GM21526 (cell line): ENCODE data around the gene PLCB1.

Experiments
- ATAC-seq: cut with Tn5 transposase; IDR thresholded peaks from one replicate; pipeline ENCODE4 v1.9.1; 2021; ENCODE audit warnings: moderate library complexity; ENCODE audit not compliant: unreplicated experiment, low FRiP score

PLCB1 gene

DNA sequence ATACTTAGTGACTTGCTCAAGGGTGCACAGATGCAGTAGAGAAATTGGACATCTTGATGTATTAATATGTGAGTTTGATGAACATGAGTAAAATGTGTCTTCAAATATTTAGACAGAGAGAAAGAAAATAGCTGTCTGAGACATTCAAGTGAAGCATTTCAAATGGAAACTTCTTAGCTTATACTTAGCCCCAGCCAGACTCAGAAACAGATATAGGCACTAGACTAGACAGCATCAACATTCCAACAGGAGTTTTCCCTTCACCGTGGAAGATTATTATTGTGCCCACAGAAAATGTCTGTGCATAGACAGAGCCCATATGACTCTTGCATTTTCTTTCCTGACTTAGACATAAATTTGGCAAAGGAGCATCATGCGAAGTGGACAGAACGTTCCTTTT, 443.0 kb downstream of the PLCB1 start:
- ATAC-seq: no peak

DNA sequence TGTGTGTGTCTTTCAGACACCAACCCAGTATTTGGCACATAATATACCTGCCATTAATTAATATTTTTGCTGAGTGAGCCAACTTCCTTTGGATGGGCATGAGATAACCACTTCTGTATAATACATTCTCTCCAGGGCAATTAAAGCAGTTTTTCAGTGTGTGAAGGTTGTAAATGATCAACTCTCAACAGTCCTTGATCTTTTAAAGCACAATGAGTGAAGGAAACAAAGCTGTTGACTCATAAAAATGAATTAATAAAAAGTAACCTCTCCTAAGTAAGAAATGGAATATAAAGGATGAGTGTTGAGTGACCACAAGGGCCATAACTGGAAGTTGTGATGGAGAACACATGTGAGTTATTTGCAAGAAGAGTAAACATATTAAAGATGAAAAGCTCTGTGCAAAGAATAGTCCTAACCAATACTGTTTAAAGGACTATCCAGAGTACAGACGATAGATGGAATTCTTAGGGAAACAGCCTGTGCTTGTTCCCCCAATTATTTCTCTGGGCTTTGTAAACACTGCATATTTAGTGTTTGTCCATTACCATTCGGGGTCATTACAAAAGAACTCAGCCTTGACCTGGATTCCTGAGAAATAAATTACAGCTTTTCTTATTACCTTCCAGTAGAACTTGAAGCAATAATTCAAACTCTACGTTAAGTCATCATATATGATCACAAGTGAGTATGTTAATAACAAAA, 446.2 kb downstream of the PLCB1 start:
- no peak for ATAC-seq

DNA sequence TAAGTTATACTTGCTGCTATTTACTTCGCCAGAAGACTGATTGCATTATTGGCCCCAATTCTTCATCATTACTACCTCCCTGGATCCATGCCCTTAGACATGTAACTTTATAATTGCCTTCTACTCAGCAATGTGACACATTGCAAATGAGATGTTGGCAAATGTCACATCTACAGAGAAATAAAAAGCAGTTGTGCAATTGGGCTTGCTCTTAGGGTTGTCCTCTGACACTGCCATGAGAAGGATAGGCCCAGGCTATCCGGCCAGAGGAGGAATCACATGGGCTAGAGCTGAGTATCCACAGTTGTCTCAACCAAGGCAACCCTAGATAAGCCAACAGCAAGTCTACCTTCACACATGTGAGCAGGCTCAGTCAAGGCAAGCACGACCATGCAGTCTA, 447.0 kb downstream of the PLCB1 start:
- ATAC-seq: no peak

DNA sequence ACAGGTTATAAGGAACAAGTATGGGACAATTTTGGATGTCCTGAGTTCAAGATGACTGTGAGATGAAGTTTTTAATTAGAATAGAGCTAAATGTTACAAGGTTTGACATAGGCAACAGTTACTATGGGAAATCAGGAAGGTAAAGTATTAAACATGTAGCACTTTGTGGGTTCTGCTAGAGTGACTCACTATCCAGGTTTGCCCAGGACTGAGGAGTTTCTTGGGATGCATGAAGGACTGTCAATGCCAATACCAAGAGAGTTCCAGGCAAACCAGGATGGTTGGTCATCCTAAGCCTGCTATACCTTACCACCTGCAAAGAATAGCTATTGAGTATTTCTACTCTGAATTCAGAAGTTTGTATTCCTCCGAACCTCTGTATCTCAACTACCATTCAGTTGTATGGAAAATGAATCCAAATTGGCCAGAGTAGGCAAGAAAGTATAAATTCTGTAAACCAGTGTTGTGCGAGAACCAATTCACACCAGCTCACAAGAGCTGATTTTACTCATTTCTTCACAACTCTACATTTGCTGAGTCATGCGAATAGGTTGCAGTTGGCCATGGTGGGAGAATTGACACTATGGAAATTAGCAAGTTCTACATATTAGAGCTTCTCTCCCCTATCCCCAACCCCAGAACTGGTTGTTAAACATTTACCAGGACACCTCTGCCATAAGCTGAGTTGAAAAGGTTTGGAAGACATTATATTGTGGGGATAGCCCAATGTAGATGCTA, 449.5 kb downstream of the PLCB1 start:
- ATAC-seq: no peak

DNA sequence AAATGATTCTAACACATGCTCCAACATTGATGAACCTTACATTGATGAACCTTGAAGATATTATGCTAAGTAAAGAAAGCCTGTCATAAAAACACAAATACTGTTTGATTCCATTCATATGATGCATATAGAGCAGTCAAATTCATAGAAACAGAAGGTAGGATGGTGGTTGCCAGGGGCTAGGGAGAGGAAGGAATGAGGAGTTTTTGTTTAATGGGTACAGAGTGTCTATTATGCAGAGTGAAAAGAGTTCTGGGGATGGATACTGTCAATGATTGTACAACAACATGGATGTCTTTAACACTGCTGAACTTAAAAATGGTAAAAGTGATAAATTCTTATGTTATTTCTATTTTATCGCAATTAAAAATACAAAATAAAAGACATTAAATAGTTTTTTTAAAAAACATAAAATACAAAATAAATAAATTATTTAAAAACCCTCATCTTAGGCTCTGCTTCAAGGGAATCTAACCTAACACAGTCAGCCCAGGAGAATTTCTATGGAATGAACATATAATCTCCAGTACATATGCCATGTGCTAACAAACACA, 451.0 kb downstream of the PLCB1 start:
- no peak for ATAC-seq

DNA sequence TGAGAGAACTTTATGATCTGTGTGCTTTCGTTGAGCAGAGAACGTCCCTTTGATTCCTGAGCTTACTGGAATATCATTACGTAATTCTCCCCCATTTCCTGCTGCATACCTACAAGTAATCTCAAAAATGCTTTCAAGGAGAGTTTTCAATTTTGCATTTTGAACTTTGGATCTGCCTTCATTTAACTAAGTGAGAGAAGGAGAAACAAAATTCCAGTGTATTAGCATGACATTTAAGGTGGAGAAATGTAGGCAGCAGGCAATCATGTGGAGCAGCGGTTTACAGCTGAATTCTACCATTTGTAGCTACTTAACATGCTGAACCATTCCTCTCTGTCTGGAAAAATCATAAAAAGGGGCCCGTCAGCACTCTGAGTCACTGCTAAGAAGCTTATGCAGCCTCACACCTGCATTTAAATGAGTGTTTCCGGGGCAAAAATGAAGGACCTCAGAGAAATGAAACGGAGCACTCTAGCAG, 451.5 kb downstream of the PLCB1 start:
- no peak for ATAC-seq

DNA sequence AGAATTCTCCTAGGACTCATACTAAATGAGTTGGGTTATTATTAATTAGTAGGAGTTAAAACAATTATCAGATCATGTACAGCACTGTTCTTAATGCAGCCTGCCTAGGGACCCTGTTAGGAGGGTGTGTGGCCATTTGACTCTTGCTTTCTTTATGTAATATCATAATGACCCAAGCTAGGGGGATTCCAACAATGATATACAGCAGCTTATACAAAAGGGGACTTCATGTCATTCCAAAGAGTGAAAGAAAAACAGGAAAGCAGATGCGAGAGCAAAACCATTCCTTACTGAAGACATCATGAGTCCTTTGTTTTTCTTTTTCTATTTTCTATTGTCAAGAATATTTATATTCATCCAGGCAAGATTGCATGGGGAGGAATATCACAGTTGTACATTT, 455.2 kb downstream of the PLCB1 start:
- no peak for ATAC-seq

DNA sequence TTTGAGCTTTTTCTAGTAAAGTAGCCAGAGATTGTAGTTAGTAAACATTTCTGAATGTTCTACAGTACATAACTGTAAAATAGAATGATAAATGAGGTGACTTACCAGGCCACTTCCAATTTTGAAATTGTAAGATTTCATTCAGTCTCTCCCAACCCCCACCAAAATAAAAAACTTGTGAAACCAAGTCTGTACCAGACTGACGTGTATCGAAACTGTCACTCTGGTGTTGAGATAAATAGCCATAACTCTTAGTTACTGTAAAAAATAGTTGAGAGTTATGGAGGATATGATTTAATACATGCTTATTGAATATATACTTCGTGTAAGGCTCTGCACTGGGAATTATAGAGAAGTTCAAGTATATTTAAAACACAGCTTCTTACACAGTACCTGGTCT, 455.7 kb downstream of the PLCB1 start:
- ATAC-seq: peak; percentile 80

DNA sequence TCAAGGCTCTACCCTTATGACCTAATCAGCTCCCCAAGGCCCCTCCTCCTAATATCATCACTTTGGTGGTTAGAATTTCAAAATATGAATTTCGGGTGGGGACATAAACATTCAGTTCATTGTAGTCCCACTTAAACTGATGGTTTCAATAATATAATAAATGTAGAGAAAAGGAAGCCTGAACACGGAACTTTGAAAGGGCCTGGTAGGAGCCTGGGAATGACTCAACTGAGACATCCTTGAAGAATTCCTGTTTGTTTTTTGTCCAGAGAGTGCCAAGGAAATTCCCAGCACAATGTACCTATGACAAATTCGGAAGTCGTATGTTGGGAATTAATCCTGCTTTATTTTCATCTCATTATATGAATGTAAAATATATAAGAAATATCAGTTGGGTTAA, 457.9 kb downstream of the PLCB1 start:
- ATAC-seq: no peak

DNA sequence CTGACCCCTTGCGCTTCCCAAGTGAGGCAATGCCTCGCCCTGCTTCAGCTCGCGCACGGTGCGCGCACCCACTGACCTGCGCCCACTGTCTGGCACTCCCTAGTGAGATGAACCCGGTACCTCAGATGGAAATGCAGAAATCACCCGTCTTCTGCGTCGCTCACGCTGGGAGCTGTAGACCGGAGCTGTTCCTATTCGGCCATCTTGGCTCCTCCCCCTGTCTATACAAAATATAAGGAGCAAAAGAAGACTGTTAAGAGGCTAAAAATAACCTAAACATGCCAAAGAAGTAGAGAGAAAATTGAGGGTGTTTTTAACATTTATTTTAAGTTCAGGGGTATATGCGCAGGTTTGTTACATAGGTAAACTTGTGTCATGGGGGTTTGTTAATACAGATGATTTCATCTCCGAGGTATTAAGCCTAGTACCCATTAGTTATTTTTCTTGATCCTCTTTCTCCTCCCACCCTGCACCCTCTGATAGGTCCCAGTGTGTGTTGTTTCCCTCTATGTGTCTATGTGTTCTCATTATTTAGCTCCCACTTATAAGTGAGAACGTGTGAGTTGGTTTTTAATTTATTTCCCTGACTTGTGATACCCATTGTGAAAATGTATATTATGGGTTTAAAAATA, 469.0 kb downstream of the PLCB1 start:
- ATAC-seq: peak; percentile 9

DNA sequence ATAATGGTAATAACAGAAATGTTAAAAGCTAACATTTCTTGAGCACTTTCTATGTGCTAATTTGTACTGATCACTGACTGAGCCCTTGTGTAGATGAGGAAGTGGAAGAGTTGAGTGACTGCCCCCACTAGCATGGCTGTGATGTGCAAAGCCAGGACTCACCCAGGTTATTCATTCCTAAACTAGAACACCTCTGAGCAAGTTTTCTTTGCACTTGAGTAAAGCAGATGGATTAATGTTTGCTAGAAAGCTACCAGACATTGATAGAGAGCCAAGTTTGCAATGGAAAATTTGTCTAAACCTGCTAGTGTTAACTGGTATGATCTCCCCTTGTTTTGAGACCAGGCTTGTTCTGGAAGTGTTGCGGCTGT, 469.5 kb downstream of the PLCB1 start:
- peak; percentile 93 for ATAC-seq

DNA sequence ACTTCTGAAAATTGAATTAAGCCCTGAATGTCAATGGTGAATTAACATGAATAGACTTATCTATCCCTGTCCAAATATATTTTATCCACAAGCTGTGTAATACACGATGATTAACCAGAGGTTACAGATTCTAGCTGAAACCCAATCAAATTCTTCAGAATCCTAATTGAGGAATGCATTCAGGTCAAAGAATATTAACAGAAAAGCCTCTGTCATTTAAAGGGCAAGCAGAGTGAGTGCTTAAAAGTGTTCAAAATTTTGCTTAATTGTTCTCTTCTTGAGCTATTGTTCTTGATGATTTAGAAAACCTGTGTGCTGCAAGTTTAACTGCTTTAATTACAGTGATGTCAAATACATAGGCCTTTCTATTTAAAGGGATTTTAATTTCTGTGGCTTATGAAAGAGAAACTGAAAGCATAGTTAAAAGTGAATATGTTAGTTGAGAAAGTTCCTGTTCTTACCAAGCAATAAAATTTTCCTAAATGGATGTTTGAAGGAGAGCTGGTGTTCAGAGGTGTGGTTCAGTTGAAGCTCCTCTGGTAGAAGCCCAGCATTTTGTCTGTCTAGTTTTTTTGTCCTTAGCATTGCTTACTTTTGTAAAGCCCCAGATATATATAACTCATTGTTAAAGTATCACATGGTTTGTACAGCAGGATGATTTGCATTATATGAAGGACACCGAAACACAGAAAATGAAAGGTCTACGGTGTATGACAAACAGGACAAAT, 470.5 kb downstream of the PLCB1 start:
- ATAC-seq: peak; percentile 92

DNA sequence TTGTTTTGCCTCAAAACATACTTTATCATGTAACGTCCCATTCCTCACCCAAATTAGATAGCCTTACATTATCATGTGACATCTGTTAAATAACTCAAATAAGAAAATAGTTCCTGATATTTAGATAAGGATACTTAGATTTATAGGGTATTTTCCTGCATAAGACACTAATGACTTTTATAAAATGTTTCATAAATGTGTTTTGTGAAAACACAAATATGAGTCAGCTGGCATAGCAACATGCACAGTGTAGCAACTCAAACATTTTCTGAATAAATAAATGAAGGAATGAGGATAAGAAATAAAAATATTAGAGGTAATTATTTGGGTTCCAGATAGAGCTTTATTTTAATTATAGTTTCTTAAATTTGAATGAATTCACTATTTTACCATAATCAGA, 476.4 kb downstream of the PLCB1 start:
- no peak for ATAC-seq

DNA sequence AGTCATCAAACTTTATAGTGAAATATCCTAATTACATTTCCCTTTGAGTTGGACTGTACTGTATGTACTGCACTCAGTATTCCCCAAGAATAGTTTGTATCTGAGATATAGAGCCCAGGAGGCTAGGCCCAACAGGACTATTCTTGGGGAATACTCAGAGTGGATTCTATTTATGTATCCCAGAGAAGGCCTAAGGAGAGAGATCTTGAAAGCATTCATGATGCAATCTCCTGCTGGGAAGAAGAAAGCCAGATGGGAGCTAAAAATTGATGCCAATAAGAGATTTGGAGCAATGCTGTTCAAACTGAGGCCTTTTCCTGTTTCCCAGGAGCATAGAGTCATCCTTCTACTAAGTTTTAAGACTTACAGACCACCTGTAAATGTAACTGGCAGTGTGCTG, 484.7 kb downstream of the PLCB1 start:
- ATAC-seq: no peak

DNA sequence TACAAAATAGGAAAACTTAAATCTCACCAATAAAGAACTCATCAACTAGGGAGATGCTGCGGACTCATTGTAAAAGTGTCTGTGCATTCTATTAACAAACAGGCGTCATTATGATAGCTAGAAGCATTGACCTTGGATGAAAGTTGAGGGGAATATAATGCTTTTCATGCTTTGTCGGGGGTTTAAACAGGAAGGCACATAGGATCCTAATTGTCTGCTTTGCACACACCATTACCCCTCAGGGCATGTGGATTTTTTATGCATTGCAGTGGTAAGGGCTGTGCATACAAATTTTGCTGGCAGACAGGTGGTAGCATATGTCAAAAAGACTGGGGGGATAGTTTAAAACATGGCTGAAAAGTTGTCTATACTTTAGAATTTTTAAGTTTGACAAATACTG, 488.9 kb downstream of the PLCB1 start:
- ATAC-seq: no peak

DNA sequence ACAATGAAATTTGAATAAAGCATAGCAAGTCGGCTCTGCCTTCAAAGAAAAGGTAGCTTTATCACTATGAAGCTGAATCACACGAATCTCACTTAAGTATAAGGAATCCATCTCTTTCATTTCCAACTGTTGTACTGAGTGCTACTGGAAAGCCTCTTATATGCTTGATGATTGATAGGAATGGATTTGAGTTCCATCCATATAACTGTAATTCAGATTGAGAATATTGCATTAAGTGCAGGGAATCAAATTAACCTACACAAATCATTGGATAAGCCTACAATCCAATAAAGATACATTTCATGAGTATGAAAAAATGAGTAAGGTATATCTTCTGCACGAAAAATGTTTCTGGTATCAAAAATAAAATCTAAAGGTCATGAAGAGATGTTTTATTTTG, 492.0 kb downstream of the PLCB1 start:
- ATAC-seq: no peak

DNA sequence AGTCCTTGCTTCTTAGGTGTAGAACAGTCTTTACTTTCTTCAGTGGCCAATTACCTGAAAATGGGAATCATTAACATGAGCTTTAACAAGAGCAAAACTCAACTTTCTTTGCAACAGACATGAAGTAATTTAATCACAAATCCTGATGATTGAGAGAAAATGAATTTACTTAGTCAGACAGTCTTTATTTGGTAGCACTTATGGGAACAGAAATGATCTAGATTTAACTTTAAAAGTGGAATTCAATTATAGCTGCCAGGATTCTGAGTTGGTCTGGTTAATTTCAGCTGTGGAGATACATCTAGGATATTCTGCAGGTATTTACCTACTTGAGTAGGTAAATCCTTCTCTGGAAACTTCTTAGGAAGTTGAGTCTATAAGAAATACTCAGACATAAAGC, 492.6 kb downstream of the PLCB1 start:
- no peak for ATAC-seq

DNA sequence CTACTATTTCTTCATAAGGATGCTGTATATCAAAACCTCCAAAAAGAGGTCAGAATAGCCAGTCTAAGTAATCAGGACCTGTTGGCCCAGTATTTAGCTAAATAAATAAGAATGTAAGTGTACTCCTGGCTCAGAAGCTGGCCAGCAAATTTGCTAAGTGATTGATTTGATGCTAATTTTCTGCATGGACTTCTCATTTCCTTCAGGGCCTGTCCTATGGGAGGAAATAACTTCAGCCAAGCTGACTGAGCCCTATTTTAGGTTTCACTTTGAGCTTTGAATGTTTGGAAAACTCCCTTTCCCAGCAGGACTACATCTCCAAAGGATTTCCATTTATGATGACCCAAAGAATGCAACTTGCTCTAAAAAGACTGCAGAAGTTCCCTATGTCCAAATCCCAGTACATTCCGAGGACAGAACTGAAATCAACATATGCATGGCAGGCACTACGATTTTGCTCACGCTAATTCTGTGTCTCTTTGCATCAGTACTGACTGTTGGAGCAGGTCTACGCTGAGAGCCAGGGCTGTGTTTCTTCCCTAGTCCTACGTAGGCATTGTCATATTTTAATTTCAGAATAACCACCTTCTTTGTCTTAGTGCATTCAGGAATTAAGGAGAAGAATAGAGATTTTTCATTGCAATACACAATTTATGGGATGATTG, 495.4 kb downstream of the PLCB1 start:
- no peak for ATAC-seq

DNA sequence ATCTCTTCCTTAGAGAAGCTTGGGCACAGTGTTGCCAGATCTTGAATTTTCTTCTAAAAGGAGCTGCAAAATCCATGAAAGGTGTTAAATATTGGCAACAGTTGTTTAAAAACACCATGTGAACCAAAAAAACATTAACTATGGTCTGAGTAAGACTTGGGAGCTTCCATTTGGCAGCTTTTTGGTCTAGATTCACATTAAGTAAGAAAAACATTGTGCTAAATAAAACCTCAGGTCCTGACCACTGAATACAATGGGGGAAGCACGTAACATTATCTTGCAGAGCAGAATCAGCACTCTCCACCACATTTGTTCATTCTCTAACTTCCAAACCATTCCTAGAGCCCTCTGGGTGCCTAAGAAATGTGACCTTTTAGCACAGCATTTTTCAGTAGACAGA, 499.2 kb downstream of the PLCB1 start:
- ATAC-seq: no peak

DNA sequence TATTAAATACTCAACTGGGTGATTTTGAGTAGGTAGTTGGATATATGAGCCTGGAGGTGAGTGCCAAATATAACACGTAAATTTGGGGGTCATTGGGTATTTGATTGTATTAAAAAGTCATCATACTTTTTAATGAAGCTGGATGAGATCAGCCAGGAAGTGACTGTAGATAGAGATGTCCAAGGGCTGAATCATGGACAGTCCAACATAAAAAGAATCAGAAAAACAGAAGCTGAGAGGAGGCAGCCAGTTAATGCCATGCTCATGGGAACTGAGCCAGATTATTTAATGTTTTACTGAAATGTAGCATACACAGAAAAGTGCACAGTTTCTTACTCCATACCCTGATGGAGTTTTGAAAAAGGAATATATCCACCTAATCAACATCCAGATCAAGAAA, 501.3 kb downstream of the PLCB1 start:
- ATAC-seq: no peak
